OCI-LY3 (cell line): ENCODE measurements around the gene TMEM232.

Experiments used
- EZH2phosphoT487 ChIP-seq: fragments of 200-600 bp; shearing (Covaris generic); IDR thresholded peaks from 2 replicates; pipeline ENCODE4 v1.6.1; 2018; ENCODE audit warnings: antibody characterized with exemption, mixed run types, low read depth
- TF ChIP-seq, protein P1 (sequence below): fragments of 200-600, 300-600 bp; sonication (generic); IDR thresholded peaks from 2 replicates; pipeline ENCODE4 v1.5.1; 2014; ENCODE audit warnings: antibody characterized with exemption, low read length, low read depth

DNA sequence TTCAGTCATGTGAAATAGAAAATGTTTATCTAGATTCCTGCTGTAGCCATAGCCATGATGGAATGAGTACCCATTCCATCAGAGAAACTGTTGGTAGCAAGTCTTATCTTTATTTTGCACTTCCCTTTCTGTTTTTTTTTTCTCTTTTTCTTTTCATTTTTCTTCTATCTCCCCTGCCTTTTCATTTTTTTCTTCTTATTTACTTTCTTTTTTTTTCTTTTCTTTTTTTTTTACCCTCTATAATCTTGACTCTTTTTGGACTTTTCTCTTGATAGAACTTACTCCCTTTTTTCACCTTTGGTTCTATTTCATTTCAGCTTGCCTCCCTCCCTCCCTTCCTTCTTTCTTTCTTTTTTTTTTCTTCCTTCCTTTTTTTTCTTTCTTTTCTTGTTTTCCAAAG, 27.7 kb upstream of the TMEM232 start:
- no peak for TF ChIP-seq EZH2phosphoT487
- TF ChIP-seq, protein P1, sequence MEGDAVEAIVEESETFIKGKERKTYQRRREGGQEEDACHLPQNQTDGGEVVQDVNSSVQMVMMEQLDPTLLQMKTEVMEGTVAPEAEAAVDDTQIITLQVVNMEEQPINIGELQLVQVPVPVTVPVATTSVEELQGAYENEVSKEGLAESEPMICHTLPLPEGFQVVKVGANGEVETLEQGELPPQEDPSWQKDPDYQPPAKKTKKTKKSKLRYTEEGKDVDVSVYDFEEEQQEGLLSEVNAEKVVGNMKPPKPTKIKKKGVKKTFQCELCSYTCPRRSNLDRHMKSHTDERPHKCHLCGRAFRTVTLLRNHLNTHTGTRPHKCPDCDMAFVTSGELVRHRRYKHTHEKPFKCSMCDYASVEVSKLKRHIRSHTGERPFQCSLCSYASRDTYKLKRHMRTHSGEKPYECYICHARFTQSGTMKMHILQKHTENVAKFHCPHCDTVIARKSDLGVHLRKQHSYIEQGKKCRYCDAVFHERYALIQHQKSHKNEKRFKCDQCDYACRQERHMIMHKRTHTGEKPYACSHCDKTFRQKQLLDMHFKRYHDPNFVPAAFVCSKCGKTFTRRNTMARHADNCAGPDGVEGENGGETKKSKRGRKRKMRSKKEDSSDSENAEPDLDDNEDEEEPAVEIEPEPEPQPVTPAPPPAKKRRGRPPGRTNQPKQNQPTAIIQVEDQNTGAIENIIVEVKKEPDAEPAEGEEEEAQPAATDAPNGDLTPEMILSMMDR = no peak
